K562 (cell line): ENCODE results near the gene HOXB5. TPM values are rescaled to one million over a fixed set of nuclear protein-coding genes. Genes with fewer than 3 reads are reported as not detected.

Experiments
- ASH1L ChIP-seq: fragments of 450-650 bp; IDR thresholded peaks from 2 replicates; pipeline ENCODE4 v1.6.1; 2018; ENCODE audit warnings: borderline replicate concordance, mild to moderate bottlenecking, low read depth; ENCODE audit not compliant: partially characterized antibody
- CEBPG ChIP-seq, 3 experiments: fragments of 200-800 bp in 1 of 3; sonication (Bioruptor generic) in 1 of 3; sonication (generic) in 1 of 3; formaldehyde crosslinking in 1 of 3; IDR thresholded peaks in 2 of 3; conservative IDR thresholded peaks in 1 of 3; 2 replicates each; pipeline versions ENCODE4 v1.6.1 to v1.8.0; 2016 to 2022; ENCODE audit warnings: missing compliant biosample characterization in 2 of 3, missing genetic modification characterization in 2 of 3, mild to moderate bottlenecking in 1 of 3, missing genetic modification reagents in 1 of 3
- NKRF ChIP-seq: fragments of 450-650 bp; IDR thresholded peaks from 2 replicates; pipeline ENCODE4 v1.6.1; 2016; ENCODE audit warnings: borderline replicate concordance
- polyA plus RNA-seq, 8 experiments: library from polyadenylated mRNA; depleted of rRNA in 4 of 8; stranded (reverse) in 5 of 8; unstranded in 3 of 8; fragments of >200 nt; fragmentation: Nextera tagmentation in 2 of 8; fragmentation: Illumina TruSeq in 1 of 8; extraction: Ambion mirVana in 2 of 8; extraction: Trizol in 1 of 8; gene quantifications; 2 replicates each; pipeline versions ENCODE4 v1.2.1 to v1.2.3, GENCODE V29; 2011 to 2014; ENCODE audit warnings: inconsistent platforms in 1 of 8, missing spikeins in 1 of 8
- total RNA-seq, 7 experiments: library from RNA; depleted of rRNA in 6 of 7; stranded (reverse); fragments of >200 nt in 6 of 7; fragmentation: Illumina TruSeq in 2 of 7; extraction: Trizol in 2 of 7; gene quantifications; 2 replicates each; pipeline versions ENCODE4 v1.2.1 to v1.2.3, GENCODE V29; 2011 to 2021; ENCODE audit warnings: low replicate concordance in 1 of 7
- TF ChIP-seq, protein P1 (sequence below), 2 experiments: fragments of 450-650 bp; IDR thresholded peaks; 2 replicates each; pipeline ENCODE4 v1.6.1; 2016; ENCODE audit warnings: mild to moderate bottlenecking in 2 of 2, borderline replicate concordance in 1 of 2, low read depth in 1 of 2, moderate library complexity in 1 of 2
- TF ChIP-seq, protein P2 (sequence below): IDR thresholded peaks from 2 replicates; pipeline ENCODE4 v1.6.1; 2011; ENCODE audit warnings: borderline replicate concordance, low read depth, mild to moderate bottlenecking, moderate library complexity, low read length; ENCODE audit not compliant: insufficient read depth, poor library complexity, severe bottlenecking
- TF ChIP-seq, protein P3 (sequence below): fragments of 200-800 bp; sonication (Bioruptor generic); IDR thresholded peaks from 2 replicates; pipeline ENCODE4 v1.6.1; 2016; ENCODE audit warnings: missing genetic modification characterization, missing compliant biosample characterization

HOXB5 gene
- total and polyA plus RNA-seq, 9 of the 15 experiments (the other 6 are each of a cell fraction or from before 2014, with no cell fraction given) = 0.24 to 2.7 (median 0.65) TPM

GRCh38 chr17:48541577-48542113 is 51.9 kb downstream of the HOXB5 start (continued):
- TF ChIP-seq, protein P1, sequence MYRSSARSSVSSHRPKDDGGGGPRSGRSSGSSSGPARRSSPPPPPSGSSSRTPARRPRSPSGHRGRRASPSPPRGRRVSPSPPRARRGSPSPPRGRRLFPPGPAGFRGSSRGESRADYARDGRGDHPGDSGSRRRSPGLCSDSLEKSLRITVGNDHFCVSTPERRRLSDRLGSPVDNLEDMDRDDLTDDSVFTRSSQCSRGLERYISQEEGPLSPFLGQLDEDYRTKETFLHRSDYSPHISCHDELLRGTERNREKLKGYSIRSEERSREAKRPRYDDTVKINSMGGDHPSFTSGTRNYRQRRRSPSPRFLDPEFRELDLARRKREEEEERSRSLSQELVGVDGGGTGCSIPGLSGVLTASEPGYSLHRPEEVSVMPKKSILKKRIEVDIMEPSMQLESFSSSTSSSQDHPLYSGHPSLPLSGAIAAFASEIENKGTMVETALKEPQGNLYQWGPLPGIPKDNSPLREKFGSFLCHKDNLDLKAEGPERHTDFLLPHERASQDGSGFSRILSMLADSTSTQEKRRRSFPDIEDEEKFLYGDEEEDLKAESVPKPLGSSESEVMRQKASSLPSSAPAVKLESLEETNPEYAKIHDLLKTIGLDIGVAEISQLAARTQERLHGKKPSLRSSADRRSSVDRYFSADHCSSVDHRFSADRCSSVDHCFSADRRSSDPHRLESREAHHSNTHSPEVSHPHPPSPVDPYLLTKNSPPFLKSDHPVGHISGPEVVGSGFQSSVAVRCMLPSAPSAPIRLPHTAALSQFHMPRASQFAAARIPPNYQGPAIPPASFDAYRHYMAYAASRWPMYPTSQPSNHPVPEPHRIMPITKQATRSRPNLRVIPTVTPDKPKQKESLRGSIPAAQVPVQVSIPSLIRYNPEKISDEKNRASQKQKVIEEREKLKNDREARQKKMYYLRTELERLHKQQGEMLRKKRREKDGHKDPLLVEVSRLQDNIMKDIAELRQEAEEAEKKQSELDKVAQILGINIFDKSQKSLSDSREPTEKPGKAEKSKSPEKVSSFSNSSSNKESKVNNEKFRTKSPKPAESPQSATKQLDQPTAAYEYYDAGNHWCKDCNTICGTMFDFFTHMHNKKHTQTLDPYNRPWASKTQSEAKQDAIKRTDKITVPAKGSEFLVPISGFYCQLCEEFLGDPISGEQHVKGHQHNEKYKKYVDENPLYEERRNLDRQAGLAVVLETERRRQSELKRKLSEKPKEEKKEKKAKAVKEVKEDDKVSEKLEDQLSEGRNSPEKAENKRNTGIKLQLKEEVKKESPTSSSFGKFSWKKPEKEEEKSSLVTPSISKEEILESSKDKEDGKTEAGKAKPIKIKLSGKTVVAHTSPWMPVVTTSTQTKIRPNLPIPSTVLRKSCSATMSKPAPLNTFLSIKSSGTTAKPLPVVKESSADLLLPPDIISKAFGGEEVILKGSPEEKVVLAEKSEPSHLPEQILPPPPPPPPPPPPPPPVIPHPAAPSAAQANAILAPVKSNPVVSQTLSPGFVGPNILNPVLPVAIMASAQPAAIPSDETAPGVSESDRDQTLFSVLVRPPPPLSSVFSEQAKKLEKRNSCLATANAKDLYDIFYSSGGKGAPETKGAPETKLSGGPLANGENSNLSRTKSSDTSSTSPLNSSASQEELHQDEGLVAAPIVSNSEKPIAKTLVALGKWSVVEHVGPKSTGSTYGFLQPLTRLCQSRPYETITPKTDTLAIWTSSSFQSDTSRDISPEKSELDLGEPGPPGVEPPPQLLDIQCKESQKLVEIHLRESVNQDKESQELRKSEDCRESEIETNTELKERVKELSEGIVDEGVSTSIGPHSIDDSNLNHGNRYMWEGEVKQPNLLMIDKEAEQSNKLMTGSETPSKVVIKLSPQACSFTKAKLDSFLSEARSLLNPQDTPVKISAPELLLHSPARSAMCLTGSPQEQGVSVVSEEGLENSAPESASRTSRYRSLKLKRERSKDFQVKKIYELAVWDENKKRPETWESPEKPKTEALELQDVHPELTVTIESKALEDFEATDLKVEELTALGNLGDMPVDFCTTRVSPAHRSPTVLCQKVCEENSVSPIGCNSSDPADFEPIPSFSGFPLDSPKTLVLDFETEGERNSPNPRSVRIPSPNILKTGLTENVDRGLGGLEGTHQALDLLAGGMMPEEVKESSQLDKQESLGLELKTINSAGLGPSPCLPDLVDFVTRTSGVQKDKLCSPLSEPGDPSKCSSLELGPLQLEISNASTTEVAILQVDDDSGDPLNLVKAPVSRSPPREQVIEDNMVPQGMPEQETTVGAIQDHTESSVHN (IDR thresholded peaks at IDR 0.05; ENCODE audit: borderline replicate concordance in 1 of 2, low read depth in 1 of 2) = no peak
- no peak for TF ChIP-seq ASH1L
- TF ChIP-seq, protein P2, sequence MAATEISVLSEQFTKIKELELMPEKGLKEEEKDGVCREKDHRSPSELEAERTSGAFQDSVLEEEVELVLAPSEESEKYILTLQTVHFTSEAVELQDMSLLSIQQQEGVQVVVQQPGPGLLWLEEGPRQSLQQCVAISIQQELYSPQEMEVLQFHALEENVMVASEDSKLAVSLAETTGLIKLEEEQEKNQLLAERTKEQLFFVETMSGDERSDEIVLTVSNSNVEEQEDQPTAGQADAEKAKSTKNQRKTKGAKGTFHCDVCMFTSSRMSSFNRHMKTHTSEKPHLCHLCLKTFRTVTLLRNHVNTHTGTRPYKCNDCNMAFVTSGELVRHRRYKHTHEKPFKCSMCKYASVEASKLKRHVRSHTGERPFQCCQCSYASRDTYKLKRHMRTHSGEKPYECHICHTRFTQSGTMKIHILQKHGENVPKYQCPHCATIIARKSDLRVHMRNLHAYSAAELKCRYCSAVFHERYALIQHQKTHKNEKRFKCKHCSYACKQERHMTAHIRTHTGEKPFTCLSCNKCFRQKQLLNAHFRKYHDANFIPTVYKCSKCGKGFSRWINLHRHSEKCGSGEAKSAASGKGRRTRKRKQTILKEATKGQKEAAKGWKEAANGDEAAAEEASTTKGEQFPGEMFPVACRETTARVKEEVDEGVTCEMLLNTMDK = no peak
- TF ChIP-seq CEBPG (CRISPR knock-in tag; IDR thresholded peaks at IDR 0.05) = no peak
- no peak for TF ChIP-seq CEBPG (tag; conservative IDR thresholded peaks at IDR 0.05 in 1 of 2, IDR thresholded peaks at IDR 0.05 in 1 of 2)
- TF ChIP-seq NKRF = no peak
- TF ChIP-seq, protein P3, sequence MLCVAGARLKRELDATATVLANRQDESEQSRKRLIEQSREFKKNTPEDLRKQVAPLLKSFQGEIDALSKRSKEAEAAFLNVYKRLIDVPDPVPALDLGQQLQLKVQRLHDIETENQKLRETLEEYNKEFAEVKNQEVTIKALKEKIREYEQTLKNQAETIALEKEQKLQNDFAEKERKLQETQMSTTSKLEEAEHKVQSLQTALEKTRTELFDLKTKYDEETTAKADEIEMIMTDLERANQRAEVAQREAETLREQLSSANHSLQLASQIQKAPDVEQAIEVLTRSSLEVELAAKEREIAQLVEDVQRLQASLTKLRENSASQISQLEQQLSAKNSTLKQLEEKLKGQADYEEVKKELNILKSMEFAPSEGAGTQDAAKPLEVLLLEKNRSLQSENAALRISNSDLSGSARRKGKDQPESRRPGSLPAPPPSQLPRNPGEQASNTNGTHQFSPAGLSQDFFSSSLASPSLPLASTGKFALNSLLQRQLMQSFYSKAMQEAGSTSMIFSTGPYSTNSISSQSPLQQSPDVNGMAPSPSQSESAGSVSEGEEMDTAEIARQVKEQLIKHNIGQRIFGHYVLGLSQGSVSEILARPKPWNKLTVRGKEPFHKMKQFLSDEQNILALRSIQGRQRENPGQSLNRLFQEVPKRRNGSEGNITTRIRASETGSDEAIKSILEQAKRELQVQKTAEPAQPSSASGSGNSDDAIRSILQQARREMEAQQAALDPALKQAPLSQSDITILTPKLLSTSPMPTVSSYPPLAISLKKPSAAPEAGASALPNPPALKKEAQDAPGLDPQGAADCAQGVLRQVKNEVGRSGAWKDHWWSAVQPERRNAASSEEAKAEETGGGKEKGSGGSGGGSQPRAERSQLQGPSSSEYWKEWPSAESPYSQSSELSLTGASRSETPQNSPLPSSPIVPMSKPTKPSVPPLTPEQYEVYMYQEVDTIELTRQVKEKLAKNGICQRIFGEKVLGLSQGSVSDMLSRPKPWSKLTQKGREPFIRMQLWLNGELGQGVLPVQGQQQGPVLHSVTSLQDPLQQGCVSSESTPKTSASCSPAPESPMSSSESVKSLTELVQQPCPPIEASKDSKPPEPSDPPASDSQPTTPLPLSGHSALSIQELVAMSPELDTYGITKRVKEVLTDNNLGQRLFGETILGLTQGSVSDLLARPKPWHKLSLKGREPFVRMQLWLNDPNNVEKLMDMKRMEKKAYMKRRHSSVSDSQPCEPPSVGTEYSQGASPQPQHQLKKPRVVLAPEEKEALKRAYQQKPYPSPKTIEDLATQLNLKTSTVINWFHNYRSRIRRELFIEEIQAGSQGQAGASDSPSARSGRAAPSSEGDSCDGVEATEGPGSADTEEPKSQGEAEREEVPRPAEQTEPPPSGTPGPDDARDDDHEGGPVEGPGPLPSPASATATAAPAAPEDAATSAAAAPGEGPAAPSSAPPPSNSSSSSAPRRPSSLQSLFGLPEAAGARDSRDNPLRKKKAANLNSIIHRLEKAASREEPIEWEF (CRISPR knock-in tag) = no peak
